ENCODE data around the gene CFAP97D2.
"Not testable (repeated sequence)": the region's sequence is repeated elsewhere in the genome, so short reads cannot be mapped to it uniquely, and the experiment has no call there.

The CFAP97D2 gene

DNA sequence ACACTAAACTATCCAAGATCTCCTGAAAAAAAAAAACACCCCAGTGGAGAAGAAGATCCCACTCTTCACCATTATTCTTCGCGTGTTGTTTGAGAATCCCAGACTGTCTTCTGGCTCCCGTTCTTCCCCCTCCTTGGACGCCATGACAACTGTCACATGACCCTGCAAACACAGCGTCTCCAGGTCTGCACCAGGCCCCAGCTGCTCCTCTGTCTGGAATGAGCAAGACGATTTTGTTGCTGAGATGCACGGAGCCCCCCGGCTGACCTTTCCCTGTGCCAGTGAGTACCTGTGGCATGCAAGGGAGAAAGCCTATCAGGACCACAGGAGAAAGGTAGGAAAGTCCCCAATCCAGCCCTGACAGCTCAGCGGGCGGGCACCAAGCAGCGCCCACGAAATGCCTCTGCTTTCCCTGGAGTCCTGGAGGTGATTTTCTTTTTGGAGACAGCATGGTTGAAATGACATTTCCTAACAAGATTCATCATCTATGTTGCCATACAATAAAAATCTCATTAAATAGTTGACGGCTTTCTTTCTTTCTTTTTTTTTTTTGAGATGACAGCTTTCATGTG, at the start of gene CFAP97D2:
Gene CFAP97D2 (plus strand): TSS at position 171 of the 572 bp plus-strand sequence. CDS start 74 bp downstream, at position 245.
- DNase-seq: no peak

DNA sequence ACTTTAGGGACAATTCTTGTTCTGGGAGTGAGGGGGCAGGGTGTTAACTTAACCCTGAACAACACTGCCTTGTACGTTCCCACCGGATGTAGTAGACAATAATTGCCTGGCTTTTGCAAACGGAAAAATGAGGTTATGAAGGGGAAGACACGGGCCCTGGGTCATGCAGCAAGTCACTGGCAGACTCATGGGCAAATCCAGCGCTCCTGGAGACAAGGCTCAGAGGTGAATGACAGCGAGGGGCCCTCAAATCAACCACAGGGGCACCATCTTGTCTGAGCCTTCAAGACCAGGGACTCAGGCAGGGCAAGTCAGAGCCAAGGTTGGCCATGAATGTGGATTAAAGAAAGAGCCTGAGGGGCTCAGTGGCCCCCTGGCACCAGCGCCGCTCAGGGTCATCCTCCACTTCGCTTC, 49.4 kb upstream of the CFAP97D2 start:
- no peak for DNase-seq

DNA sequence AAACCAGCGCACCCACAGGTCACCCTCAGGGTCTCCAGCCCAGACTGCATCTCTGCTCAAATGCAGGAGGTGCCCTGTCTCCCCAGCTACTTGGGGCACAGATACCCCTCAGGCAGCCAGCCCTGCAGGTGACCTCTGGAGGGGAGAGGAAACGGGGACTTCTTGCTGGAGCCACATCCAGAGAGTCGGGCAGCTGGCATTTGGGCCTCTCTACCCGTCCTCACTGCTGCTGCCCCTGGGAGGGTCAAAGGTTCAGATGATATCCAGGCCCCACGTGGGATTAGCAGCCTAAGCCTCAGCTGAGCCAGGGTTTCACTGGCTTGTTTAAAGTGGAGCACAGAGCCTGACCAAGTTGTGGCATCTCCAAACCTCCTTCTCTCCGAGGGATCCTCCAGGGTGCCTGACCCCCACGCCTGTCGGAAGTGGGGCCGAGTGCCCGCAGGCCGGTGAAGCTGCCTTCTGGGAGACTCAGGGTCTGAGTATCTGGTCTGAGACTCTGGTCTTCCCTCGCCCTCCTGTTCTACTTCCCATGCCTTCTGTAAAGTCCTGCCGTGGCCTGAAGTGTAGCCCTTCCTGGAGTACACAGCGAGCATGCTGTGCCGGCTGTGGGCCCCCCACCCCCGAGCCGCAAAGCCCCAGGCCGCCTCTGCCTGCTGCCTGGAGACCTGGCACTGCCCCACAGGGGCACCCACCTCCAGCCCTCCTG, 48.8 kb upstream of the CFAP97D2 start:
- no peak for DNase-seq

DNA sequence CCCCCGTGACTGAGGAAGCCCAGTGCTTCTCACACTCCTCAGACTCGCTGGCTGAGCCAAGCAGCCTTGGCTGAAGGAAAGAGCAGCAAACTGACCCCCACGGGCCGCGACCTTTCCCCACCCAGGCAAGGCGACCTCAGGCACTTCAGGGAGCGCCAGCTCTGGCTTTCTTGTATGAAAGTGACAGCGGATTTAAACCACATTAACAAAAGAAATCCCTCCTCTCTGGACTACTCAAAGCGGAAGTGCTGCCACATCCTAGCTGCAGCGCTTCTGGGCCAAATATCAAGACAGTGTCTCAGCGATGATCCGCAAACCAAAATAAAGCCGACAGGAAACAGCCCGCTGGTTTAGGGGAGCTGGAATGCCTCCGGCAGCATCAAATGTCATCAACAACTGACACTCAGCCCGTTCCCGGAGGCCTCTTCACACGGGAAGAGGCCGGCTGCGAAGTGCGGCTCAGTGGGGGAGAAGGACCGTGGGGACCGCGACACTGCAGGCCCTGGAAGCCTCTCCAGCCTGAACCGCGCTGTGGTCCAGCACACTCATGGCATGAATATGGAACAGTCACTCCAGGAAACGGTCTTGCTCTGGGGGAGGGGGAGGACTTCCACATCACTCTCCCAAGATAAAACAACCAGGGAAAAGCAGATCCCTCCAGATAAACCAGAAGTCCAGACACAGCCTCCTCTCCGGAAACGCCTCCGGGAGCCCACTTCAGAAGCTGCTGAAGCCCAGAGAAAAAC, 48.0 kb upstream of the CFAP97D2 start:
- no peak for DNase-seq

DNA sequence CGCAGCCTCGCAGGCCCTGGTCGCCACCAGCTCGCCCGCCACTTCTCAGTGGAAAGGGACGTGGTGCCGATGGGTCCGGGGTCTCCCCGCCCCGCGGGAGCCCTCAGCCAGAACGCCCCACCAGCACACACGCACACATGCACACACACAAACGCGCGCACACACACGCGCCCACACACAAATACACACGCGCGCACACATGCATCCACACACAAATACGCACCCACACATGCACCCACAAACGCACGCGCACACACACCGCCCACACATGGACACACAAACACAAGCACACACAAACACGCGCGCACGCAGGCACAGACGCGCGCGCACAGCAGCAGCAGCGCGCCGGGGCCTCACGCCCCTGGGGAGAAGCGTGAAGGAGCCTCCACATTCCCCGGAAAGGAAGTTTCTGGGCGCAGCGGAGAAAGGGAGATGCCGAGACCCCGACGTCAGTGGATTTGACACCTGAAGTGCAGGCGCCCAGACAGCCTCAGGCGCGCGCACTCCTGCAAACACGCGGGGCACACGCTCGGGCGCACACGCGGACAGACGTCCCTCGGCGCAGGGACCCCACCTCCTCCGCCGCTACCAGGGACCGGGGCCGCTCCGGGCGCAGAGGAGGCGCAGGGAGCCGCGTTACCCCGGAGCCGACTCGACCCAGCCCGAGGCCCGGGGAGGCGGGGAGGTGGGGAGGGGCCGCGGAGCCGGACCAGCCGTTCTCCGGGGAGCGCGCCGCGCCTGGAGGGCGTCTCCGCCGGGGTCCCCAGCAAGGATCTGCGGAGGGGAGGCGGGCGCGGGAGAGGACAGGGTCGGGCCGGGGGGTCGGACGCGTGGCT, 47.3 kb upstream of the CFAP97D2 start:
- no peak for DNase-seq

DNA sequence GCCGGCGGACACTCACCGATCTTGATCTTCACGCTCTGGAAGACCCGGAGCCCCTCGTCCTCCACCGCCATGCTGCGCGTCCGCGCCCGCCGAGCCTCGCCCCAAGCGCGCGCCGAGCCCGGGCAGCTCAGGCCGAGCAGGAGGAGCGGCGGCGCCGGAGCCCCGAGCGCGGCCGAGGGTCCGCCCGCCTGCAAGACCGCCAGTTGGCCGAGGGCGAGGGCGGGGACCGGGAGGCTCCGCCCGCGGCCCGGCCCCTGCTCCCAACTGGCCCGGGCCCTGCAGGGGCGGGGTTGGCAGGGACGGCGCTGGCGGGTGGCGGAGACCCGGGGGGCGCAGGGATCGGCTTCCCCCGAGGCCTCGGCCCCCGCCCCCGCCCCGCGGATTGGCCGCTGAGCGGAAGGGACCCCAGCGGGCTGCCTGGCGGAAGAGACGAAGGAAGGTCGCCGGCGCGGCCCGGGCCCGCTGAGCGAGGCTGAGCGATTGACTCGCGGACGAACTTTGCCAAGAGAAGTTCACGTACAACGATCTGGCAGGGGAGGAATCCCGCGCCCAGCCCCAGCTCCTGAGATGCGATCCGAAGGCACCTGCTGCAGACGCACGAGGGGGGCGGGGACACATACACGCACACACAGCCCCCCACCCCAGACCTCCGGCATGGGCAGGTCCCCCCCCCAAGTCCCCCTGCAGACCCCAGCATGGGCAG, 46.5 kb upstream of the CFAP97D2 start, which contains the start of gene RASA3:
Gene RASA3 (minus strand): TSS at position 205 of the 703 bp plus-strand sequence. CDS start 134 bp downstream, at position 71.
- DNase-seq: no peak

DNA sequence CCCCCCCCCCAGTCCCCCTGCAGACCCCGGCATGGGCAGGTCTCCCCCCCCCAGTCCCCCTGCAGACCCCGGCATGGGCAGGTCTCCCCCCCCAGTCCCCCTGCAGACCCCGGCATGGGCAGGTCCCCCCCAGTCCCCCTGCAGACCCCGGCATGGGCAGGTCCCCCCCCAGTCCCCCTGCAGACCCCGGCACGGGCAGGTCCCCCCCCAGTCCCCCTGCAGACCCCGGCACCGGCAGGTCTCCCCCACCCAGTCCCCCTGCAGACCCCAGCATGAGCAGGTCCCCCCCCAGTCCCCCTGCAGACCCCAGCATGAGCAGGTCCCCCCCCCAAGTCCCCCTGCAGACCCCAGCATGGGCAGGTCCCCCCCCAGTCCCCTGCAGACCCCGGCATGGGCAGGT, 45.9 kb upstream of the CFAP97D2 start:
- DNase-seq: not testable (repeated sequence)

DNA sequence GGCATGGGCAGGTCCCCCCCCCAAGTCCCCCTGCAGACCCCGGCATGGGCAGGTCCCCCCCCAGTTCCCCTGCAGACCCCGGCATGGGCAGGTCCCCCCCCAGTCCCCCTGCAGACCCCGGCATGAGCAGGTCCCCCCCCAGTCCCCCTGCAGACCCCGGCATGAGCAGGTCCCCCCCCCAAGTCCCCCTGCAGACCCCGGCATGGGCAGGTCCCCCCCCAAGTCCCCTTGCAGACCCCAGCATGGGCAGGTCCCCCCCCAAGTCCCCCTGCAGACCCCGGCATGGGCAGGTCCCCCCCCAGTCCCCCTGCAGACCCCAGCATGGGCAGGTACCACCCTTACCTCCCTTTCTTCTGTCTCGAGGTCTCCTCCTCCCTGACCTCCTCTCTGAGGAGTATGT, 45.5 kb upstream of the CFAP97D2 start:
- not testable (repeated sequence) for DNase-seq

DNA sequence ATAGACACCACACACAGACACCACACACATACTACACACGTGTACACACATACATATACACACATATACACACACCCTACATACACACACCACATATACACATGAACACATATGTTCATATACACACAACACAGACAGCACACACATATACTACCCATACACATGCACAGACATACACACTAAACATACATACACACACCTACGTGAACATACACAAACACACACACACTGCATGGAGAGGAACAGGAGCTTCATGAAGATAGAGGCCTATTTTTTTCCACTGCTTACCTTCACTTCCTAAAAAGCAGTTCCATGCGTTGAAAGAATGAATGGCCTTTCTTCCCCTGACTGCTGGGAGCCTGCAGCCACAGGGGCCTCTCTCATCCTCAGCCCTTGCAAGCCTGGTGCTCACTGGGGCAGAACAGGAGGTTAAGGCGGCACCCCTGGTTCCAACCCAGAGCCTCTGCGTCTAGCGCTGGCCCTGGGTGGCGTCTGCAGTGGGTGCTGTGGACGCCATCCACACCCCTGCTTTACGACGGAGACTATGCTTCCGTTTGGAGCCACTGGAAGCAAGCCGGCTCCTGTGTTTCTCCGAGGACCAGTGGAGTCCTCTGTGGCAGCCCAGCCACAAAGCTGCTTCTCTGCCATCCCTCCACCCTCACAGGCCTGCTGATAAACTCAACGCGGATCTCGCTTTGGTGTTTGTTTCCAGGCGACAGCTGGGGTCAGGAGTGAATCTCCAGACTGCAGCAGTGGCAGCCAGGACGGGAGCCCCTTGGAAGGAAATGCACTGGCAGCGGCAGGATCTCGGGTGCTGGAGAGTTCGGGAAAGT, 44.7 kb upstream of the CFAP97D2 start:
- DNase-seq: no peak

DNA sequence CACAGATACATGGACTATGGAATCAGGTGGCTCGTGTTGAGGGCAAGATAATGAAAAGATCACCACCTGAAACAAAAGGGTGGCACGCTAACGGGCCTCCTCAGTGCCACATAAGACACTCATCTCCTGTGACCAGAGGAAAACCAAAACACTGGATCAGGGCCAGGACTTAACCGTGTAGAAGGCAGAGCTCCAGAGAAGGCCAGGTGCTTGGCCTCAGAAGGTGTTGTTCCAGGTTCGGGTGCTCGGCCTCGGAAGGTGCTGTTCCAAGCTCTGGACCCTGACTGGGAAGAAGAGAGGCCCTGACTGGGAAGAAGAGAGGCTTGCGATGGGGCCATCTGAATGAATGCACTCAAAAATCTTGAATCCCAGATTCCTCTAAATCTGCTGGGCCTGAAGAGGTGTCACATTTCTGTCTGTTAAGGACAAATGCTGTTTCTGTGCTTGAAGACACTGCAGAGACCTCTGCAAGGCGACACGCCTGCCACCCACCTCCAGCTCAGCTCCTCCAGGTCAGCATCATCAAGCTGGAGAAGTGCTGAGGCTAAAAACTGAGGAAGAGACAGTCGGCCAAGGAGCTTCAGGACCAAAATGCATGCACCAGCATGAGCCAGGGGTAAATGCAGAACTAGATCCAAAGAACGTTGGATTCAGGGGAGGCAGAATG, 44.0 kb upstream of the CFAP97D2 start:
- no peak for DNase-seq

DNA sequence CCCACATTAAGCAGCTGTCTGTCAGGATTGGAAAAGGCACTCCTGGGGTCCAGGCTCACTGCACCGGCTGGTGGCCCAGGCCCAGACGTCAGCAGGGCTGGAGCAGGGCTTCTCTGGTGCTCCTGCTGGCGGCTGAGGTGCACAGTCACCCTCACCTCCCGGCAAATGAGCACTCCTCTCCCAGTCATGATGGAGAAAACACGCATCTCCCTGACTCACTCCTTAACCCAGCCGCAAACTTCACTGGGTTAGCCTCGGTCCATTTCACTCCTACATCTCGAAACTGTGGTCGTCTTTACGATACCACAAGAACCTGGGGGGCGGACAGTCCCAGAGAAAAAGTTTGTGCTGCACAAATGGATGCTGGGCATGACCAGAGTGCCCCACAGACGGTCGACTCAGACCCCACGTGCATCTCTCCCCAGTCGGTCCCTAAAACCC, 43.3 kb upstream of the CFAP97D2 start:
- no peak for DNase-seq

DNA sequence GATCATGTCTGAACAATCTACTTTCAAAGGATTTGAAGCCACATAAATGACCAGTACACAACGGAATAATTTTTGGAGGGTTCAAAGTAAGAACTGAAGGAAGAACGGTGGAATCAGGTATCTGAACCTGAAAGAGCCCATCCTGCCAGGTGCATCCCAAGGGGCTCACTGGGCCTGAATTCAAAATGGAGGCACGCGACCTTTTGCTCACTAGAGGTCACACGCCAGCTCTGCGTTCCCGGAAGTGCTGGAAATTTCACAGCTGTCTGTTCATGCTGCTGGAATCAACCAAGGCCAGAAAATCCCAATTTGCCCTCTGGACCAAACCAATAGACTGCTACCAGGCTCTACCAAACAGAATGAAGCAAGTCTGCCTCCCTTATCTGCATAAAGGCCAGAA, 42.5 kb upstream of the CFAP97D2 start:
- DNase-seq: no peak

DNA sequence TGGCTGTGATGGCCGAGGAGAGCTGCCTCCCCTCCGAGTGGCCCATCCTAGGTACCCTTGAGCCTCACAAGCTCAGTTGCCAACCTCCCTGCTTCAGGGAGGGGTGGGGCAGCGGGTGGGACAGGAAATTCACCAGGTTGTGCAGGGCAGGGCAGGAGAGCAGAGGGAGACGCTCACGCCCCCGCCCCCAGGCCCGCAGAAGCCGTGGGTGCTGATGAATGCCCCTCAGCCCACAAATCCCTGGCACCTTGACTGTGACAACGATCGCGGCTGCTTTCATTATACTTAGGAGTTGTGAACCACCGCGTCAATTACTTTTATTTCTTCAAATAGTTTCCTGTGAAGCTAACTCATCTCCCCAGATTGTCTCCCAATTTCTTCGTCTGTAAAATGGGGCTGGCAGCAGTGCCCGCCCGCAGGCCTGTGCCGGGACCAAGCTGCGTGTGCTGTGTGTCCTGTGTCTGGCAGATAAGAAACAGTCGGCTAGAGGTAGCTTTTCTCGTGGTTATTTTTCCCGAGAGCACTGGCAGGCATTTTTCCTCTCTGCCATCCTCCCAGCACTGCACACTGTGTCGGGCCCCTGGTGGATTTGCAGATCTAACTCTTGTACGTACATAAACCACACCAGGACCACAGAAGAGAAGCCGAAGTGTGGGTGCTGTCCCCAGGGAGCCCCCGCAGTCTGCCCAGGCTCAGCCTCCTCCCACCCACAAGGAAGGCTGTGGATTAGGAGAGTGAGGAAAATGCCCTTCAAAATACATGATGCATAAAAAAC, 38.7 kb upstream of the CFAP97D2 start:
- DNase-seq: no peak

DNA sequence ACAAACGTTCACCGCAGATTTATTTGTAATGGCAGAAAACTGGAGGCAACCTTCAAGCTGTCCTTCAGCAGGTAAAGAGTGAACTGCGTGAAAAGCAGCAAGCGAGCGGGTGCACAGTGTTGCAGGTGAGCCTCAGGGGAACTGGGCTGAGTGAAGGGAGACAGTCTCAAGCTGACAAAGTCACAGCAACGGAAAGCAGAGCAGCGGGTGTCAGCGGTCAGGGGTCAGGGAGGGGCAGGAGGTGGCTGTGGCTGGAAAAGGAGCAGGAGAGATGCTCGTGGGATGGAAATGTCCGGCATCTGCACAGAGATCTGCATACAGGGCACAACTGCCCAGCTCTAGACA, 38.2 kb upstream of the CFAP97D2 start:
- DNase-seq: no peak

DNA sequence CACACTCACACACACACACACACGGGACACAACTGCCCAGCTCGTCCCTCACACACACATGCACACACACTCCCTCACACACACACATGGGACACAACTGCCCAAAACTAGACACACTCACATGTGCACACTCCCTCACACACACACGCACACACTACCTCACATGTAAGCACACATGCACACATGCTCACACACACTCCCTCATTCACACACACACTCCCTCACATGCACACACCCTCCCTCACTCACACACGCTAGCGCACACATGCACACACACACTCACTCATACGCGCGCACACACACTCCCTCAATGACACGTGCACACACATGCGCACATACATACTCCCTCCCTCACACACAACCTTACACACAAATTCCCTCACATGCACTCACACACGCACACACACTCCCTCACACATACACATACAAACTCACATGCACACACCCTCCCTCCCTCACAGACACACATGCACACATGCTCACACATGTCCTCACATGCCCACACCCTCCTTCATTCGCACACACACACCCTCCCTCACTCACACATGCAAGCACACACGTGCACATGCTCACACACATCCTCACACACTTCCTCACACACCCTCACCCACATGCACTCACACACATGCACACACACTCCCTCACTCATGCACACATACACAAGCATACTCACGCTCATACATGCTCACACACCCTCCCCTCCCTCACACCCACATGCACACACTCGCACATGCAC, 37.6 kb upstream of the CFAP97D2 start:
- no peak for DNase-seq

DNA sequence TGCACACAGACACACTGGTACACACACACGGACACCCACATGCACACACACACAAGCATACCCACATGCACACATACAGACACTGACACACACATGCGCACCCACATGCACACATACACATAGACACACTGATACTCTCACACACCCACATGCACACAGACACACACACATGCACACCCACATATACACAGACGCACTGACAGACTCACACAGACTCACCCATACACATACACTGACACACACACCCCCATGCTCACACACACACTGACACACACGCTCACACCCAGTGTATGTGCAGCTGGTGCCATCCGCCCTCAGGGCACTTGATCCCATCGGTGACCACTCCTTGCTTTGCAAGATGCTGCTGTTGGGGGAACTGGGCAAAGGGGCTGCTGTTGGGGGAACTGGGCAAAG, 36.9 kb upstream of the CFAP97D2 start:
- DNase-seq: no peak

DNA sequence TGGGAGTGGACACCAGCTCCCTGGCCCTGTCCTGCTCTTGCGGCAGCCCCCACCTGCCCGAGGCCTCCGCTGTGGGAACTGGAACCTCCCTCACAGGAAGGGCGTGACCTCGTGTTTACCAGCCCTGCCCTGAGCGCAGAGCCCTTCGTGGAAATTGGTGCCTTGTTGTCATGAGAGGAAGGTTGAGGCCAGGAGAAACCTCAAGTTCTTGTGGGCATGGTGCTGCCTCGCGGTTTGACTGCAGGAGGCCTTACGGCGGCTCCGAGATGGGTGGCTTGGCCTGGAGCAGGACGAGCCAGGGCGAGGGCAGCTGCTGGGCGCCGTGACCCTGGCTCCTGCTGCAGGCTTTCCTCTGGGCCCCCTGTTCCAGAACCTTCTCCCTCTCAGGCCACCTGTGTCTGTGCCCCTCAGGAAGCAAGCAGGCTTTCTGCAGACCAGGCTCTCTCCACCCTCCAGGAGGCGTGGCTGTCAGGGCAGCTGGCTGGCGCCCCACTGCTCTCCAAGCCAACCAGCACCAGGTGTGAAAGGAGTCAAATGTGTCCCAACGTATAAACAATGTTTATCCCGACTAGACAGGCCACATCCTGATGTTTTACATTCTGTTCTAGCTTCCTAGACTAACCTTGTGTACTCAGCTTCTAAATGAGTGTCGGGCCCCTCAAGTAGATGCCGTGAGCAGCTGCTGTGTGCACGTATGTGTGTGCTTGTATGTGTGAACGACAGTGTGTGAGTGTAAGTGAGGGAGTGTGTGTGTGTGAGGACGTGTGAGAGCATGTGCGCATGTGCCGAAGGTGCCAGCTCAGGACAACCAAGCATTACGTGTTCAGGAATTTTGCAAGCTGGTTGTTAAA, 36.2 kb upstream of the CFAP97D2 start:
- DNase-seq: peak; percentile 93
